Ishikawa (cell line): ENCODE results near the gene HTR3D.

Source experiments
- CEBPB ChIP-seq: IDR thresholded peaks from 2 replicates; pipeline ENCODE4 v1.6.1; 2012
- EP300 ChIP-seq: IDR thresholded peaks from 2 replicates; pipeline ENCODE4 v1.6.1; 2012; ENCODE audit warnings: borderline replicate concordance
- FOXM1 ChIP-seq: IDR thresholded peaks from 2 replicates; pipeline ENCODE4 v1.6.1; 2012; ENCODE audit warnings: low read depth, borderline replicate concordance
- NFIC ChIP-seq: IDR thresholded peaks from 2 replicates; pipeline ENCODE4 v1.6.1; 2012
- RAD21 ChIP-seq: IDR thresholded peaks from 2 replicates; pipeline ENCODE4 v1.6.1; 2012; ENCODE audit warnings: low read depth
- YY1 ChIP-seq: IDR thresholded peaks from 2 replicates; pipeline ENCODE4 v1.6.1; 2012; ENCODE audit warnings: low read depth
- TF ChIP-seq, protein P1 (sequence below): IDR thresholded peaks from 2 replicates; pipeline ENCODE4 v1.6.1; 2012
- TF ChIP-seq, protein P2 (sequence below): IDR thresholded peaks from 2 replicates; pipeline ENCODE4 v1.6.1; 2012

DNA sequence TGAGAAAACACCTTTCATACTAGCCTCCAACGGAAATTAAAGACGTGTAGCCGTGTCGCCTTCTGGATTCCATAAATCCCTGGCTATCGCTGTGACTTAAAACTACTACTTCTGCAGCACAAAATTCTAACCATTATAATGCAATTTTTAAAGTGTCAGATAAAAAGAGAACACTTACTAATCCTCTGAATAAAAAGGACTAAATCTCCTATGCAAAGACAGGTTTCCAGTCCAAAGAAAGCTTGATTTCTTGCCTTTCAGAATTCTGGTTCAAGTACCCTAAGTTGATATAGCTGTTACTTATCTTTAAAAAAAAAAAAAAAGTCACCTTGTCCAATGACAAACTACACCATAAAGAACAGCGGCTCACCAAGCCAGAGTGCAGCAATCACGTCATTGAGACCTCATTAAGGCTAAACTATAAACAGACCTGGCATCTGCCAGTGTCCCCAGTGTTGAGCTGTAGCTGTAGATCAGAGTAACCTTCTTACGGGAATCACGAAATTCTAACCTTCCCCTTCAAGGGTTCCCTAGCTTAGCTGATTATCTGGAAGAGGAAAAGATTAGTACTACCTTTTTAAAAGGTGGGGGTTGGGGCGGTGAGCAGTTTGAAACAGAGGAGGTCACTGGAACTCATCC, 16.0 kb upstream of the HTR3D start:
- TF ChIP-seq CEBPB (no peak), NFIC (no peak), EP300 (no peak), RAD21 (no peak), FOXM1 (no peak), YY1 (no peak)
- TF ChIP-seq, protein P1, sequence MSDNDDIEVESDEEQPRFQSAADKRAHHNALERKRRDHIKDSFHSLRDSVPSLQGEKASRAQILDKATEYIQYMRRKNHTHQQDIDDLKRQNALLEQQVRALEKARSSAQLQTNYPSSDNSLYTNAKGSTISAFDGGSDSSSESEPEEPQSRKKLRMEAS = no peak
- TF ChIP-seq, protein P2, sequence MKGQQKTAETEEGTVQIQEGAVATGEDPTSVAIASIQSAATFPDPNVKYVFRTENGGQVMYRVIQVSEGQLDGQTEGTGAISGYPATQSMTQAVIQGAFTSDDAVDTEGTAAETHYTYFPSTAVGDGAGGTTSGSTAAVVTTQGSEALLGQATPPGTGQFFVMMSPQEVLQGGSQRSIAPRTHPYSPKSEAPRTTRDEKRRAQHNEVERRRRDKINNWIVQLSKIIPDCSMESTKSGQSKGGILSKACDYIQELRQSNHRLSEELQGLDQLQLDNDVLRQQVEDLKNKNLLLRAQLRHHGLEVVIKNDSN = no peak
